ENCODE data around the gene NGFR. TPM values are rescaled to one million over a fixed set of nuclear protein-coding genes. Genes with fewer than 3 reads are reported as not detected.

NGFR gene
- total RNA-seq, 1 experiment from 2014 or later: 60.6 TPM

- H3K4me3 ChIP-seq (ENCODE audit: low read depth, low read length, poor library complexity, severe bottlenecking): no peak overlapping the region
- peaks cover 26% of the 10 kb centered on the region for H3K4me1 ChIP-seq (ENCODE audit: insufficient read depth, low read length, poor library complexity, severe bottlenecking)
- no peak overlapping the region for H3K27ac ChIP-seq (ENCODE audit: low read depth, low read length, poor library complexity, severe bottlenecking)
- no peaks in the 10 kb centered on the region for H3K9me3 ChIP-seq (ENCODE audit: low read depth, low read length, poor library complexity, severe bottlenecking)
- peaks cover under 1% of the 10 kb centered on the region for H3K36me3 ChIP-seq (ENCODE audit: insufficient read depth, low read length, poor library complexity, severe bottlenecking)
- no peak for DNase-seq (ENCODE audit: low spot score)
- BruUV-seq (replicated peaks): no TSS peak
- ChIA-PET POLR2A (ENCODE audit: low non-redundant PET) (interaction anchor here (0.6 kb wide), 1 partner anchor 312 kb away, joined by 3 read pairs; no protein-coding TSS in a partner anchor), CTCF (no interaction called here)
- no peak for TF ChIP-seq EZH2 (IDR thresholded peaks at IDR 0.05; ENCODE audit: borderline replicate concordance, low read depth, low read length, poor library complexity, severe bottlenecking)
- intact Hi-C loops (cut with micrococcal nuclease; ENCODE audit: unreplicated experiment): loop anchor here (10.0 kb wide), 1 partner anchor 521 kb away; no protein-coding TSS in a partner anchor
- H3K27me3 ChIP-seq (replicated peaks; ENCODE audit: insufficient read depth, low read depth, low read length, poor library complexity): no peaks in the 10 kb centered on the region
Observed at GRCh38 chr17:49505854-49506253, 10.8 kb downstream of the NGFR start.

GRCh38 chr17:49506282-49506681 is 11.2 kb downstream of the NGFR start:
- Histone ChIP-seq H3K4me1 (ENCODE audit: insufficient read depth, low read length, poor library complexity, severe bottlenecking) (peaks cover 22% of the 10 kb centered on the region), H3K36me3 (ENCODE audit: insufficient read depth, low read length, poor library complexity, severe bottlenecking) (peaks cover 3% of the 10 kb centered on the region), H3K9me3 (ENCODE audit: low read depth, low read length, poor library complexity, severe bottlenecking) (no peaks in the 10 kb centered on the region), H3K27ac (ENCODE audit: low read depth, low read length, poor library complexity, severe bottlenecking) (no peak overlapping the region), H3K27me3 (replicated peaks; ENCODE audit: insufficient read depth, low read depth, low read length, poor library complexity) (no peaks in the 10 kb centered on the region), H3K4me3 (ENCODE audit: low read depth, low read length, poor library complexity, severe bottlenecking) (no peak overlapping the region)
- no TSS peak for BruUV-seq (replicated peaks)
- intact Hi-C loops (cut with micrococcal nuclease; ENCODE audit: unreplicated experiment): loop anchor here (10.0 kb wide), 1 partner anchor 521 kb away; no protein-coding TSS in a partner anchor
- CTCF ChIA-PET: no interaction called here
- POLR2A ChIA-PET (ENCODE audit: low non-redundant PET): no interaction called here
- no peak for DNase-seq (ENCODE audit: low spot score)
- TF ChIP-seq CTCF (conservative IDR thresholded peaks at IDR 0.05; ENCODE audit: low read depth, low read length) (no peak), EZH2 (IDR thresholded peaks at IDR 0.05; ENCODE audit: borderline replicate concordance, low read depth, low read length, poor library complexity, severe bottlenecking) (no peak)

- TF ChIP-seq CTCF (conservative IDR thresholded peaks at IDR 0.05; ENCODE audit: low read depth, low read length) (no peak), EZH2 (IDR thresholded peaks at IDR 0.05; ENCODE audit: borderline replicate concordance, low read depth, low read length, poor library complexity, severe bottlenecking) (no peak)
- no peaks in the 10 kb centered on the region for H3K9me3 ChIP-seq (ENCODE audit: low read depth, low read length, poor library complexity, severe bottlenecking)
- intact Hi-C loops (cut with micrococcal nuclease; ENCODE audit: unreplicated experiment): loop anchor here (10.0 kb wide), 1 partner anchor 523 kb away; no protein-coding TSS in a partner anchor
- H3K4me1 ChIP-seq (ENCODE audit: insufficient read depth, low read length, poor library complexity, severe bottlenecking): peaks cover 4% of the 10 kb centered on the region
- H3K27ac ChIP-seq (ENCODE audit: low read depth, low read length, poor library complexity, severe bottlenecking): no peak overlapping the region
- DNase-seq (ENCODE audit: low spot score): no peak
- peaks cover 3% of the 10 kb centered on the region for H3K36me3 ChIP-seq (ENCODE audit: insufficient read depth, low read length, poor library complexity, severe bottlenecking)
- no peak overlapping the region for H3K4me3 ChIP-seq (ENCODE audit: low read depth, low read length, poor library complexity, severe bottlenecking)
- ChIA-PET POLR2A (ENCODE audit: low non-redundant PET) (interaction anchor here (0.7 kb wide), 1 partner anchor 405 kb away, joined by 3 read pairs; no protein-coding TSS in a partner anchor), CTCF (no interaction called here)
- no TSS peak for BruUV-seq (replicated peaks)
- H3K27me3 ChIP-seq (replicated peaks; ENCODE audit: insufficient read depth, low read depth, low read length, poor library complexity): no peaks in the 10 kb centered on the region
Observed at GRCh38 chr17:49508061-49508865, 13.2 kb downstream of the NGFR start.
